ENCODE results near the gene MKNK2.
"Not testable (repeated sequence)": the region's sequence is repeated elsewhere in the genome, so short reads cannot be mapped to it uniquely, and the experiment has no call there.

Gene MKNK2

DNA sequence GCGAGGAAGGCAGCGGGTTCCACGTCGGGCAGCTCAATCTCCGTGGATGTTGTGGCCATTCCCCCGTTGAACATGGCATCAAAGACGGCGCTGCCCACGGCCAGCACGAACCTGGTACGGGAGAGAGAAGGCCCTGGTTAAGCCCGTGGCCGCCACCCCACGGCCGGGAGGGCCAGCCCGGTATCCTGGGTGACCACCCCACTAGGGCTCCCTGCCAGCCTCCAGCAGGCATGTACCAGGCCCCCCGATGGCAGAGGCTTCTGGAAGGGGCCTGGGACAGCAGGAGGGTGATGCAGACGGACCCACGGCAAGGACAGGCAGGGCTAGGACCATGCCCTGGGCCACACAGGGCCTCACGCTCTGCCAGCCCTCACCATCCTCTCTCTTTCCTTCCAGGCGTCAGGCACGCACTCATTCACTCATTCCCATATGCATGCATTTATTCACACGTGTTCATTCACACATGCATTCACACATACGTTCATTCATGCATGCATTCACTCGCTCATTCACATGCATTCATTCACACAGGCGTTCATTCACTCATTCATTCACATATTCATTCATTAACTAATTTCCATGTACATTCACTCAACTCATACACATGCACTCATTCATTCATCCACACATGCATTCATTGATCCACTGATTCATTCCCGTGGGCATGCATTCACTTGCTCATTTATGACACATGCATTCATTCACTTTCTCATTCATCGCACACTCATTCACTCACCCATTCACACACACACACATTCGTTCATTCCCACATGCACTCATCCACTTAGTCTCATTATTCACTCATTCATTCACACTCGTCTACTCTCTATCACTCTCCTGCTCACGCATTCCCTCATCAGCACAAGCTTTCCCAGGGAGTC lies 53.5 kb downstream of the MKNK2 start:
- FAIRE-seq (no peak), DNase-seq (ENCODE audit: low spot score) (no peak)

DNA sequence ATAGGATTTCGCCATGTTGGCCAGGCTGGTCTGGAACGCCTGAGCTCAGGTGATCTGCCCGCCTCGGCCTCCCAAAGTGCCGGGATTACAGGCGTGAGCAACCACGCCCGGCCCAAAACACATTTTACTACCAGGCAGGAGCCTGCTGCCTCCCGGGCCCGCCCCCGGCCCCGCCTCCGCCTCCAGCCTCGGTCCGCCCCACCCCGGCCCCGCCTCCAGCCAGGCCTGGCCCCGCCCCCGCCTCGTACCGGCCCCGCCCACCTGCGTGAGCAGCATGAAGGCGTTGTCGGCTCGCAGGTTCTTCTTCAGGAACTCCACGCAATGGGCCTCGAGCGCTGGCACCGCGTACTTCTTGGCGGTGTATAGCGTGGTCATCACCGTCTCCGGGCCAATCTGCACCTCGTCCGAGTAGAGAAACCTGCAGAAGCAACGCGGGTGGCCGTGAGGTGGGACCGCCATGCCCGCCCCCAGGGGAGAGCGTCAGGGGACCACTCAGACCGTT lies 58.2 kb downstream of the MKNK2 start:
- DNase-seq (ENCODE audit: low spot score) (no peak), FAIRE-seq (no peak)

DNA sequence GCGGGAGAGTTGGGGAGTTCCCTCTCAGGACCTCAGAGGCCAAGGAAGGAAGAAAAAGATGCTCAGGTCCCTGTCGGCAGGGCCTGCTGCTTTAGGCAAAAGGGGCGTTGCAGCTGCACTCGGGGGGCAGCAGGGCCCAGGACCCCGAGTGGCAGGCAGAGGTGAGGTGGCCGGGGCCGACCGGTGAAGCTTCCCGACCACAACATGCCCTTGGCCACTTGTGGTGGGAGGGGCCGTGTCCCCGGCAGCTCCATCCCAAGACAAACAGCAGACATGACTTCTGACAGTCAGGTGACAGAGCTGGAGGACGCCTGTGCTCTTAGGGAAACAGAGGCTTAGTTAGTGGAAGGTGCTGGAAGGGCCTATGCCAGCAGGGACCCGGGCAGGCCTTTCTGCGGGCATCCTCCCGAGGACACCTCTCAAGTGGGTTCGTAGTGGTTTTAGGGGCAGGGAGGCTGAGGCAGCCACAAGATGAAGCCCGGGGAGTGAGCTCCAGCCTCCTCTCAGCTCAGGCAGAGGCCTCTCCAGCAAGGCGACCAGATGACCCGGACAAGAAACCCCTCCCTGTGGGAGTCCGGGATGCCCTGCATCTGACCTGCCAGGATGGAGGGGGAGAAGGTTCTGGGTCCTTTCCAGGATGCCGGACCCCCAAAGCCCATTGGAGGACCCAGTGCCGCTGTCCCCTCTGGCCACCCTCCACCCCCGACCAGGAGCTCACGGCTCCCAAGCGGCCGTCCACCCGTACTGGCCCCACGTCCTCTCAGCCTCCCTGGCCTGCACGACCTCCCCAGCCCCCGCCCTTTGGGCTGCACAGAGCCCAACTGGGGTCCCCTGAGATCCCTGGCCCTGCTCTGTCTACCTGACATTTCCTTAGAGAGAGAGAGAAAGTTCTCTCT lies 59.8 kb downstream of the MKNK2 start:
- no peak for FAIRE-seq
- DNase-seq (ENCODE audit: low spot score), result no peak

- DNase-seq (ENCODE audit: low spot score) (no peak), FAIRE-seq (no peak)
Observed at GRCh38 chr19:1990230-1991017, 60.6 kb downstream of the MKNK2 start.

DNA sequence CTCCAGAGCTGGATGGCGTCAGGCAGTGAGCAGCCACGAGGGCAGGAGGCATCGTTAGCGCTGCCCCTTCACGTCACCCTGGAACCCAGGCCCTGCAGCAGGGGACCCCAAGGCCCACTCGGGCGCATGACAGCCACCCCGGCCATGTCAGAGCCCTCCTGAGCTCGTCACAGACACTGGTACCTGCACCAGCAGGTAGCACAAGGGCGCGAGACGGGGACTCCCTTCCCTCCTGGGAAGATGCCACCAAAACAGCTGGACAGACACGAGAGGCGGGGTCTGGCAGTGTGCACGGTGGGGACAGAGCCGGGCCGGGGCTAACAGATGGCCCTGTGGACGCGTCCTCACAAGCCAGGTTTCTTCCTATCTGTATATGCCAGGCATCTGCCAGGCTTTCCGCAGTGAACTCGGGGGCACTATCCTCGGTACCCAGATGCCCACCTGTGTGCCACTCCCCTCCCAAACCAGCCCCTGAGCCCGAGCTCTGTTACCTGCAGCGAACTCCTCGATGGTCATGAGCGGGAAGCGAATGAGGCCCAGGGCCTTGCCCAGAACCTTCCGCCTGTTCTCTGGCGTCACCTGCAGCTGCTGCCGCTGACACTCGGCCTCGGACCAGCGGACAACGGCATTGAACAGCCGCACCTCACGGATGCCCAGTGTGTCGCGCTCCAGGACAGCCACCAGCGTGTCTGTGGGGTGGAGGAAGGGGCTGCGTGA lies 61.4 kb downstream of the MKNK2 start:
- FAIRE-seq (no peak), DNase-seq (ENCODE audit: low spot score) (no peak)

GRCh38 chr19:1988464-1988863 lies 62.6 kb downstream of the MKNK2 start:
- not testable (repeated sequence) for DNase-seq (ENCODE audit: low spot score); FAIRE-seq

Measured in RCC 7860 (cell line).